Suprapubic skin (tissue), 4 donors: ENCODE measurements around the gene AIFM3. TPM values are rescaled to one million over a fixed set of nuclear protein-coding genes. Genes with fewer than 3 reads are reported as not detected.
"Not testable (repeated sequence)": the region's sequence is repeated elsewhere in the genome, so short reads cannot be mapped to it uniquely, and the experiment has no call there.

ENCODE experiments used
- DNase-seq, 2 donors: peaks; one replicate each; pipeline ENCODE4 v3.0.0-alpha.2; 2019; ENCODE audit warnings: low spot score in 2 of 2
- H3K27ac ChIP-seq: fragments of 200-600 bp; sonication (generic); one replicate; pipeline ENCODE4 v1.5.1; 2019
- H3K27me3 ChIP-seq: fragments of 200-600 bp; sonication (generic); one replicate; pipeline ENCODE4 v1.5.1; 2019
- H3K36me3 ChIP-seq: fragments of 200-600 bp; sonication (generic); one replicate; pipeline ENCODE4 v1.5.1; 2019
- H3K4me1 ChIP-seq: fragments of 200-600 bp; sonication (generic); one replicate; pipeline ENCODE4 v1.5.1; 2019
- H3K4me3 ChIP-seq: fragments of 200-600 bp; sonication (generic); one replicate; pipeline ENCODE4 v1.5.1; 2019; ENCODE audit warnings: mild to moderate bottlenecking
- H3K9me3 ChIP-seq: fragments of 200-600 bp; sonication (generic); one replicate; pipeline ENCODE4 v1.5.1; 2019
- EP300 ChIP-seq: sonication (generic); formaldehyde crosslinking; IDR thresholded peaks from one replicate; pipeline ENCODE4 v1.6.1; 2017; ENCODE audit warnings: antibody characterized with exemption
- POLR2A ChIP-seq, 2 donors: fragments of 450-650 bp; IDR thresholded peaks; one replicate each; pipeline ENCODE4 v1.6.1; 2017; ENCODE audit warnings: antibody characterized with exemption in 2 of 2, mild to moderate bottlenecking in 2 of 2, moderate library complexity in 2 of 2
- POLR2AphosphoS5 ChIP-seq, 3 donors: sonication (generic); formaldehyde crosslinking; IDR thresholded peaks; one replicate each; pipeline ENCODE4 v1.6.1; 2017; ENCODE audit warnings: antibody characterized with exemption in 3 of 3
- WGBS: methylation state at CpG from one replicate; pipeline ENCODE4 v1.1.5; 2018; 5-methylcytosine and 5-hydroxymethylcytosine counted together
- total RNA-seq, 4 donors: library from RNA; depleted of rRNA; stranded (reverse); fragments of >200 nt; gene quantifications; one replicate each; pipeline ENCODE4 v1.1.0, GENCODE V29; 2016
- TF ChIP-seq, protein P1 (sequence below), 2 donors: fragments of 200-600 bp in 1 of 2; fragments of 450-650 bp in 1 of 2; sonication (generic) in 1 of 2; IDR thresholded peaks; one replicate each; pipeline ENCODE4 v1.5.1; 2016 to 2019; ENCODE audit warnings: antibody characterized with exemption in 2 of 2, mild to moderate bottlenecking in 1 of 2, moderate library complexity in 1 of 2

The AIFM3 gene
- total RNA-seq, 4 donors from 2014 or later, result 0.72 TPM; not detected in 3

DNA sequence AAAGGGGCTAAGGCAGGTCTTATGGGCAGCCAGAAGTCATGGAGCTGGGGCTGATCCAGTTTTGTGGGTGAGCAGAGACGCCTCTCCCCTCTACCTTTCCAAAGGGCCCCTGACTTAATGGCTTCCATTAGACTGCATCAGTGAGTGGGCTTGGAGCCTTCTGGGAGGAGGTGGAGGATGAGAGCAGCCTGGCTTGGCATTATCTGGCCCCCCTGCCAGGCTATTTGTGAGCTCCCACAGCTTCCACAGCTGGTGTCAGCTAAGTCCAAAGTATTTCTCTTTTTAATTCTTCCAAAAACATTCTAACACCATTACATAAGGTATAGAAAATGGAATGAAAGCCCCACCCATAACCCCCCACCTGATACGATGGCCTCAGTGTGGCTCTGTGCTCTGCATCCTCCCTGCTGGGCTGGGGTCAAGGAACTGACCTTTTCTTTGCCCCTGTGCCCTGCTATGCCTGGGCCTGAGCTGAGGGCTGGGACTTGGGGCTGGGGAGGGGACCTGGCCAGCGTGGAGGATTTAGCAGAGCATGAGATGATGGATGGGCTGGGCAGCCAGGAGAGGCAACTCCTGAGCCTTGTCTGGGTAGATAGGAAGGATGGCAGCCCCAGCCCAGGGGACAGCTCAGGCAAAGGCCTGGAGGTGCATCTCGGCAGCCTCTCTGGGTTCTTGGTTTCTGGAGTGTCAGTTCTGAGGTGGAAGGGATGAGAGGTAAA is 4.0 kb downstream of the AIFM3 start:
- no peaks in the 10 kb centered on the region for H3K27me3 ChIP-seq
- peaks cover 4% of the 10 kb centered on the region for H3K4me1 ChIP-seq
- H3K27ac ChIP-seq, result no peak overlapping the region
- 36% methylated on average over 4 of the region's 4 CpGs for WGBS
- H3K4me3 ChIP-seq, result no peak overlapping the region
- H3K36me3 ChIP-seq, result no peaks in the 10 kb centered on the region
- no peaks in the 10 kb centered on the region for H3K9me3 ChIP-seq
- DNase-seq, result no peak
- TF ChIP-seq POLR2A (IDR thresholded peaks at IDR 0.05) (no peak), EP300 (no peak), POLR2AphosphoS5 (IDR thresholded peaks at IDR 0.05) (no peak)
- TF ChIP-seq, protein P1, sequence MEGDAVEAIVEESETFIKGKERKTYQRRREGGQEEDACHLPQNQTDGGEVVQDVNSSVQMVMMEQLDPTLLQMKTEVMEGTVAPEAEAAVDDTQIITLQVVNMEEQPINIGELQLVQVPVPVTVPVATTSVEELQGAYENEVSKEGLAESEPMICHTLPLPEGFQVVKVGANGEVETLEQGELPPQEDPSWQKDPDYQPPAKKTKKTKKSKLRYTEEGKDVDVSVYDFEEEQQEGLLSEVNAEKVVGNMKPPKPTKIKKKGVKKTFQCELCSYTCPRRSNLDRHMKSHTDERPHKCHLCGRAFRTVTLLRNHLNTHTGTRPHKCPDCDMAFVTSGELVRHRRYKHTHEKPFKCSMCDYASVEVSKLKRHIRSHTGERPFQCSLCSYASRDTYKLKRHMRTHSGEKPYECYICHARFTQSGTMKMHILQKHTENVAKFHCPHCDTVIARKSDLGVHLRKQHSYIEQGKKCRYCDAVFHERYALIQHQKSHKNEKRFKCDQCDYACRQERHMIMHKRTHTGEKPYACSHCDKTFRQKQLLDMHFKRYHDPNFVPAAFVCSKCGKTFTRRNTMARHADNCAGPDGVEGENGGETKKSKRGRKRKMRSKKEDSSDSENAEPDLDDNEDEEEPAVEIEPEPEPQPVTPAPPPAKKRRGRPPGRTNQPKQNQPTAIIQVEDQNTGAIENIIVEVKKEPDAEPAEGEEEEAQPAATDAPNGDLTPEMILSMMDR (IDR thresholded peaks at IDR 0.05), result no peak

DNA sequence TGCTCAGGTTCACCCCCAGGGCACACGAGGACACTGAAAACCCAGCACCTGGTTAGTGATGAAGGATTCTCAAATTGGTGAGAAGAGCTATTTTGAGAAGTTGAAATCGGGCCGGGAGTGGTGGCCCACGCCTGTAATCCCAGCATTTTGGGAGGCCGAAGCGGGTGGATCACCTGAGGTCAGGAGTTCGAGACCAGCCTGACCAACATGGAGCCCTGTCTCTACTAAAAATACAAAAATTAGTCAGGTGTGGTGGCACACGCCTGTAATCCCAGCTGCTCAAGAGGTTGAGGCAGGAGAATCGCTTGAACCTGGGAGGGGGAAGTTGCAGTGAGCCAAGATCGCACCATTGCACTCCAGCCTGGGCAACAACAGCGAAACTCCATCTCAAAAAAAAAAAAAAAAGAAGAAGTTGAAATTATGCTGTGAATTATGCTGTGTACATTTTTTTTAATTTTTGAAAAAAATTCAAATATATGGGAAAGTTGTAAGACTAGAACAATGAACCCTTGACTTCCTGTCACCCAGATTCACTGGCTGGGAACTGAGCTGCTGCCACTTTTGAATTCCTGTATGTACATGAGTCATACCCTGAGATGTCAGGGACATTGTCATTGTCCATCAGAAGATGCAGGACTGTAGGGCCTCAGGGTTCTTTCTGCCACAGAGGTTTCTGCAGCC is 5.1 kb downstream of the AIFM3 start:
- H3K4me3 ChIP-seq, H3K36me3 ChIP-seq, DNase-seq, H3K27me3 ChIP-seq, H3K4me1 ChIP-seq, H3K27ac ChIP-seq, H3K9me3 ChIP-seq: not testable (repeated sequence)
- 88% methylated on average over 11 of the region's 11 CpGs for WGBS

DNA sequence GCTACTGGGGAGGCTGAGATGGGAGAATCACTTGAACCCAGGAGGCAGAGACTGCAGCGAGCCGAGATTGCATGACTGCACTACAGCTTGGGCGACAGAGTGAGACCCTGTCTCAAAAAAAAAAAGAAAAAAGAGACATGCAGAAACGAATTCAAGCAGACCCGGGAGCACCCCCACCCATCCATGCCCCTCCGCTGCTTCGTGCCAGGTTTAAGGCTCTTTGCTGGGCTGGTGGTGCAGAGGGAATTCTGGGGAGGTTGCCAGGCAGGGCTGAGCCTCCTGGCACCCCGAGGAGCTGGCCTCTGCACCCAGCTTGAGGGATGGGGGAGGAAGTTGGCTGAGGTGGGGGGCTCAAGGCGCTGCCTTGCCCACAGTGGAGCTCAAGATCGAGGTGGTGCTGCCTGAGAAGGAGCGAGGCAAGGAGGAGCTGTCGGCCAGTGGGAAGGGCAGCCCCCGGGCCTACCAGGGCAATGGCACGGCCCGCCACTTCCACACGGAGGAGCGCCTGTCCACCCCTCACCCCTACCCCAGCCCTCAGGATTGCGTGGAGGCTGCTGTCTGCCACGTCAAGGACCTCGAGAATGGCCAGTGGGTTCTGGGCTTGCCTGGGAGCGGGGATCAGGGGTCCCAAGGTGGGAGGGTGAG is 6.0 kb downstream of the AIFM3 start:
- H3K36me3 ChIP-seq, result no peaks in the 10 kb centered on the region
- 66% methylated on average over 10 of the region's 21 CpGs for WGBS
- no peaks in the 10 kb centered on the region for H3K9me3 ChIP-seq
- no peak overlapping the region for H3K27ac ChIP-seq
- TF ChIP-seq EP300 (no peak), POLR2AphosphoS5 (IDR thresholded peaks at IDR 0.05) (no peak), POLR2A (IDR thresholded peaks at IDR 0.05) (no peak)
- TF ChIP-seq, protein P1 (IDR thresholded peaks at IDR 0.05), result no peak
- H3K4me3 ChIP-seq, result no peak overlapping the region
- no peaks in the 10 kb centered on the region for H3K27me3 ChIP-seq
- DNase-seq, result no peak
- H3K4me1 ChIP-seq, result no peaks in the 10 kb centered on the region

DNA sequence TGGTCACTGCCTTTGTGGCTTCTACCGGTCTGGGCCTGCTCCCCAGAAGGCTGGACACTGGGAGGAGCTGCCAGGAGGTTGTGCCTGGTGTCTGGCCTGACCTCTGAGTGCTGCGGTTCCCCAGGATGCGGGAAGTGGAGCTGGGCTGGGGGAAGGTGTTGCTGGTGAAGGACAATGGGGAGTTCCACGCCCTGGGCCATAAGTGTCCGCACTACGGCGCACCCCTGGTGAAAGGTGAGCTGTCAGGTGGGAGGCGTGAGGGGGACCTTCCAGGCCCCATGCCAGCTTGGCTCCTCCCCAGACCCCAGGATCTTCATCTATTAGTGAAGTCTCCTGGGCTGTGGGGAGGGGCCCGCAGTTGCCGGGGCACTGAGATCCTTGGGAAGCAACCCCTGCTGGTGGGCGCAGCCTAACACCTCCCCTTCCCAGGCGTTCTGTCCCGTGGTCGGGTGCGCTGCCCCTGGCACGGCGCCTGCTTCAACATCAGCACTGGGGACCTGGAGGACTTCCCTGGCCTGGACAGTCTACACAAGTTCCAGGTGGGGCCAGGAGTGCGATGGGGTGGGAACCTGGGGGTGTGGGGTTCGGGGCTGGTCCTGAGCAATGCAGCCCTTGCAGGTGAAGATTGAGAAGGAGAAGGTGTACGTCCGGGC is 6.7 kb downstream of the AIFM3 start:
- H3K9me3 ChIP-seq, result no peaks in the 10 kb centered on the region
- TF ChIP-seq POLR2A (IDR thresholded peaks at IDR 0.05) (no peak), POLR2AphosphoS5 (IDR thresholded peaks at IDR 0.05) (no peak), EP300 (no peak)
- TF ChIP-seq, protein P1 (IDR thresholded peaks at IDR 0.05), result no peak
- DNase-seq, result no peak
- 80% methylated on average over 4 of the region's 21 CpGs for WGBS
- no peak overlapping the region for H3K4me3 ChIP-seq
- no peak overlapping the region for H3K27ac ChIP-seq
- H3K36me3 ChIP-seq, result no peaks in the 10 kb centered on the region
- H3K27me3 ChIP-seq, result no peaks in the 10 kb centered on the region
- no peaks in the 10 kb centered on the region for H3K4me1 ChIP-seq

DNA sequence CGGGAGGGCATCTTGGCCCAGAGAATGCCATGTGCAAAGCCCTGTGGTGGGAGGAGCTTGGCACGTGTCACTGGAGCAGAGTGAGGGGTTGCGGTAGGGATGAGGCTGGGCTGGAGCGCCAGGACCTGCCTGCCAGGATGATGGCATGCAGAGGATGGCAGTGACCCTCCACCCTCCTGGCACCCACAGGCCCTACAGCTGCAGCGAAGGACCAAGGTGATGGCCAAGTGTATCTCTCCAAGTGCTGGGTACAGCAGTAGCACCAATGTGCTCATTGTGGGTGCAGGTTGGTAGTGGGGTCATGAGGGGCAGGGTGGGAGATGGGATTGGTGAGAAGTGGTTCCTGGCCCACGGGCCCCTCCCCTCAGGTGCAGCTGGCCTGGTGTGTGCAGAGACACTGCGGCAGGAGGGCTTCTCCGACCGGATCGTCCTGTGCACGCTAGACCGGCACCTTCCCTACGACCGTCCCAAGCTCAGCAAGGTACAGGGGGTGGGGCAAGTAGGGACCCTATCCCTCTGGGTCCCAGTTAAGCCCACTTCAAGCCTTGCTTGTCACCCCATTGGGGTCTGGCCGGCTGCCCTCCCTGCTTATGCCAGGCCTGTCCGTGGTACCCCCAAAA is 7.4 kb downstream of the AIFM3 start:
- peaks cover 5% of the 10 kb centered on the region for H3K4me1 ChIP-seq
- no peak for DNase-seq
- H3K27ac ChIP-seq, result no peak overlapping the region
- no peaks in the 10 kb centered on the region for H3K36me3 ChIP-seq
- TF ChIP-seq EP300, result no peak
- TF ChIP-seq POLR2A (IDR thresholded peaks at IDR 0.05), result no peak
- TF ChIP-seq POLR2AphosphoS5 (IDR thresholded peaks at IDR 0.05), result no peak
- TF ChIP-seq, protein P1 (IDR thresholded peaks at IDR 0.05), result no peak
- H3K9me3 ChIP-seq, result no peaks in the 10 kb centered on the region
- H3K27me3 ChIP-seq, result no peaks in the 10 kb centered on the region
- H3K4me3 ChIP-seq, result no peak overlapping the region
- 88% methylated on average over 6 of the region's 16 CpGs for WGBS
